HepG2 (cell line): ENCODE measurements around the gene ZMYND10. TPM values are rescaled to one million over a fixed set of nuclear protein-coding genes. Genes with fewer than 3 reads are reported as not detected.

Experiments used
- CCDC6 ChIP-seq: sonication (generic); formaldehyde crosslinking; IDR thresholded peaks from 2 replicates; pipeline ENCODE4 v1.8.1; 2022; ENCODE audit warnings: mild to moderate bottlenecking, missing genetic modification reagents, moderate library complexity
- ELF4 ChIP-seq: sonication (generic); formaldehyde crosslinking; IDR thresholded peaks from 2 replicates; pipeline ENCODE4 v1.5.0; 2020; ENCODE audit warnings: missing genetic modification reagents, mild to moderate bottlenecking, moderate library complexity, borderline replicate concordance
- ISX ChIP-seq: sonication (generic); formaldehyde crosslinking; conservative IDR thresholded peaks from 2 replicates; pipeline ENCODE4 v1.5.0; 2020; ENCODE audit warnings: missing genetic modification reagents
- NFRKB ChIP-seq: fragments of 450-650 bp; IDR thresholded peaks from 2 replicates; pipeline ENCODE4 v1.6.1; 2017
- PRPF4 ChIP-seq: fragments of 200-400 bp; formaldehyde crosslinking; IDR thresholded peaks from 2 replicates; pipeline ENCODE4 v1.6.1; 2016; ENCODE audit warnings: low read length, low read depth; ENCODE audit not compliant: poor library complexity, severe bottlenecking
- SALL2 ChIP-seq: sonication (generic); formaldehyde crosslinking; IDR thresholded peaks from 2 replicates; pipeline ENCODE4 v1.8.1; 2023; ENCODE audit warnings: mild to moderate bottlenecking, missing genetic modification reagents, inconsistent platforms
- SIX1 ChIP-seq: sonication (generic); formaldehyde crosslinking; IDR thresholded peaks from 2 replicates; pipeline ENCODE4 v1.4.0; 2020; ENCODE audit warnings: missing genetic modification reagents, borderline replicate concordance
- SRSF4 ChIP-seq: fragments of 200-400 bp; formaldehyde crosslinking; IDR thresholded peaks from one replicate; pipeline ENCODE4 v1.6.1; 2018; ENCODE audit warnings: mild to moderate bottlenecking, low read depth, low read length, moderate library complexity; ENCODE audit not compliant: poor library complexity, severe bottlenecking
- TBX2 ChIP-seq: sonication (generic); formaldehyde crosslinking; IDR thresholded peaks from 2 replicates; pipeline ENCODE4 v1.5.0; 2020; ENCODE audit warnings: missing genetic modification reagents, mild to moderate bottlenecking, borderline replicate concordance
- WIZ ChIP-seq: sonication (generic); formaldehyde crosslinking; IDR thresholded peaks from 2 replicates; pipeline ENCODE4 v1.5.1; 2020; ENCODE audit warnings: mild to moderate bottlenecking, missing genetic modification reagents
- ZNF75D ChIP-seq: sonication (generic); formaldehyde crosslinking; IDR thresholded peaks from 2 replicates; pipeline ENCODE4 v1.8.1; 2023; ENCODE audit warnings: missing genetic modification reagents, mild to moderate bottlenecking, borderline replicate concordance
- ZNF816 ChIP-seq: sonication (generic); formaldehyde crosslinking; IDR thresholded peaks from 2 replicates; pipeline ENCODE4 v1.8.0; 2022; ENCODE audit warnings: missing genetic modification reagents, mild to moderate bottlenecking, borderline replicate concordance
- polyA plus RNA-seq, 8 experiments: library from polyadenylated mRNA; depleted of rRNA in 3 of 8; stranded (reverse) in 7 of 8; unstranded in 1 of 8; fragments of >200 nt; fragmentation: Illumina TruSeq in 4 of 8; extraction: Trizol in 4 of 8; gene quantifications; 2 replicates each; pipeline versions ENCODE4 v1.2.1 to v1.2.3, GENCODE V29; 2011 to 2016; ENCODE audit warnings: low read depth in 4 of 8, missing spikeins in 1 of 8, mixed read lengths in 1 of 8; ENCODE audit not compliant: insufficient read depth in 1 of 8
- total RNA-seq, 5 experiments: library from RNA; depleted of rRNA; stranded (reverse); fragments of >200 nt; fragmentation: Illumina TruSeq; extraction: Trizol; gene quantifications; 2 replicates each; pipeline ENCODE4 v1.2.3, GENCODE V29; 2016; ENCODE audit warnings: low read depth in 1 of 5
- TF ChIP-seq, protein P1 (sequence below), 2 experiments: sonication (generic) in 1 of 2; formaldehyde crosslinking in 1 of 2; IDR thresholded peaks; 2 replicates each; pipeline versions ENCODE4 v1.4.0 to v1.6.1; 2016 to 2020; ENCODE audit warnings: borderline replicate concordance in 1 of 2, low read depth in 1 of 2, mild to moderate bottlenecking in 1 of 2, missing genetic modification reagents in 1 of 2
- TF ChIP-seq, protein P2 (sequence below): sonication (generic); formaldehyde crosslinking; IDR thresholded peaks from 2 replicates; pipeline ENCODE4 v1.9.0; 2021; ENCODE audit warnings: mild to moderate bottlenecking, missing genetic modification reagents
- TF ChIP-seq, protein P3 (sequence below): sonication (generic); formaldehyde crosslinking; conservative IDR thresholded peaks from 2 replicates; pipeline ENCODE4 v1.4.0; 2020; ENCODE audit warnings: missing genetic modification reagents

ZMYND10 gene
- total and polyA plus RNA-seq, 2 of the 13 experiments (the other 11 are each of a cell fraction or from before 2014, with no cell fraction given): 0.60 to 0.74 TPM

DNA sequence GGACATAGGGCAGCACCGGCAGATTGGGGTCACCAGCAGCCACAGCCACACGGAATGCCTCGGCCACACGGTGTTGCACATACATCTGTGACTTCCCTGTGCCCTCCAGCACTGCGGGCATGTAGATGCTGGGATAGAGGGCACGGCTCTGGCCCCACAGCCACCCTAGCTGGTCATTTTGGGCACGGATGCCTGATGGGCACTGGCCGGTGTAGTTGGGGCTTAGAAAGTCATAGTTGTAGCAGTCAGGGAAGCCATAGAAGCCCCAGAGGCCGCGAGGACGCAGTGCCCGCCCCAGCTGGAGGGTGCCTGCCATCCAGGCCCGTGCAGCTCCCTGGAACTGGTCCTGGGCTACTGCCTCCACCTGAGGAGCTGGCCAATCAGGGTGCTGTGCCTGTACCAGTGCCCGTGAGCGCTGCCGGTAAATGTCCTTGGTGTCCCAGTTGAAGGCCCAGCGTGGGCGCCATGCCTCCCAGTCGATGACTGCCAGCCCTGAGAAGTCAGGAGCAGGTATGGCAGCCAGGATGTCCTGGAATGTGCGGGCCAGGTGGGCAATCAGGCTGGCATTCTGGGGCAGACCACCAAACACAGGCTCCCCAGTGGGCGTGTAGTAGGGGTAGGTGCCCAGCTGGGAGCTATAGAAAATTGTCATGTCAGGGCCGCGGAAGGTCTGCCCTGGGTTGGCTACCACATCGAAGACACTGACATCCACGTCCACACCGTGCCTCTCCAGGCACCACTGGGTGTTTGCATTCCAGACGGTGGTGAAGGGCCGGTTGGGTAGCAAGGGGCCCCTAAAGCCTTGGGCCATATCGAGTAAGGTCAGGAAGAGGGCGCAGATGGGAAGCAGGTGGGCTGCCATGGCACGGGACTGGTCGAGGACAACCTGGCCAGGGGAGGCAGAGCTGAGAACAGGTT lies 43.2 kb downstream of the ZMYND10 start (continued):
- peak; percentile 75; the same call in 1 of the 2 replicates for TF ChIP-seq CCDC6 (CRISPR knock-in tag)
- TF ChIP-seq, protein P1, sequence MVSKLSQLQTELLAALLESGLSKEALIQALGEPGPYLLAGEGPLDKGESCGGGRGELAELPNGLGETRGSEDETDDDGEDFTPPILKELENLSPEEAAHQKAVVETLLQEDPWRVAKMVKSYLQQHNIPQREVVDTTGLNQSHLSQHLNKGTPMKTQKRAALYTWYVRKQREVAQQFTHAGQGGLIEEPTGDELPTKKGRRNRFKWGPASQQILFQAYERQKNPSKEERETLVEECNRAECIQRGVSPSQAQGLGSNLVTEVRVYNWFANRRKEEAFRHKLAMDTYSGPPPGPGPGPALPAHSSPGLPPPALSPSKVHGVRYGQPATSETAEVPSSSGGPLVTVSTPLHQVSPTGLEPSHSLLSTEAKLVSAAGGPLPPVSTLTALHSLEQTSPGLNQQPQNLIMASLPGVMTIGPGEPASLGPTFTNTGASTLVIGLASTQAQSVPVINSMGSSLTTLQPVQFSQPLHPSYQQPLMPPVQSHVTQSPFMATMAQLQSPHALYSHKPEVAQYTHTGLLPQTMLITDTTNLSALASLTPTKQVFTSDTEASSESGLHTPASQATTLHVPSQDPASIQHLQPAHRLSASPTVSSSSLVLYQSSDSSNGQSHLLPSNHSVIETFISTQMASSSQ (IDR thresholded peaks at IDR 0.05; ENCODE audit: low read depth): no peak
- TF ChIP-seq, protein P1 (CRISPR knock-in tag; IDR thresholded peaks at IDR 0.05; ENCODE audit: borderline replicate concordance): no peak
- no peak for TF ChIP-seq SIX1 (CRISPR knock-in tag)
- no peak for TF ChIP-seq ZNF75D (CRISPR knock-in tag)
- peak; percentile 13; the same call in 1 of the 2 replicates for TF ChIP-seq SALL2
- no peak for TF ChIP-seq PRPF4
- peak; percentile 15; the same call in 1 of the 2 replicates for TF ChIP-seq ELF4 (CRISPR knock-in tag)
- TF ChIP-seq, protein P2, sequence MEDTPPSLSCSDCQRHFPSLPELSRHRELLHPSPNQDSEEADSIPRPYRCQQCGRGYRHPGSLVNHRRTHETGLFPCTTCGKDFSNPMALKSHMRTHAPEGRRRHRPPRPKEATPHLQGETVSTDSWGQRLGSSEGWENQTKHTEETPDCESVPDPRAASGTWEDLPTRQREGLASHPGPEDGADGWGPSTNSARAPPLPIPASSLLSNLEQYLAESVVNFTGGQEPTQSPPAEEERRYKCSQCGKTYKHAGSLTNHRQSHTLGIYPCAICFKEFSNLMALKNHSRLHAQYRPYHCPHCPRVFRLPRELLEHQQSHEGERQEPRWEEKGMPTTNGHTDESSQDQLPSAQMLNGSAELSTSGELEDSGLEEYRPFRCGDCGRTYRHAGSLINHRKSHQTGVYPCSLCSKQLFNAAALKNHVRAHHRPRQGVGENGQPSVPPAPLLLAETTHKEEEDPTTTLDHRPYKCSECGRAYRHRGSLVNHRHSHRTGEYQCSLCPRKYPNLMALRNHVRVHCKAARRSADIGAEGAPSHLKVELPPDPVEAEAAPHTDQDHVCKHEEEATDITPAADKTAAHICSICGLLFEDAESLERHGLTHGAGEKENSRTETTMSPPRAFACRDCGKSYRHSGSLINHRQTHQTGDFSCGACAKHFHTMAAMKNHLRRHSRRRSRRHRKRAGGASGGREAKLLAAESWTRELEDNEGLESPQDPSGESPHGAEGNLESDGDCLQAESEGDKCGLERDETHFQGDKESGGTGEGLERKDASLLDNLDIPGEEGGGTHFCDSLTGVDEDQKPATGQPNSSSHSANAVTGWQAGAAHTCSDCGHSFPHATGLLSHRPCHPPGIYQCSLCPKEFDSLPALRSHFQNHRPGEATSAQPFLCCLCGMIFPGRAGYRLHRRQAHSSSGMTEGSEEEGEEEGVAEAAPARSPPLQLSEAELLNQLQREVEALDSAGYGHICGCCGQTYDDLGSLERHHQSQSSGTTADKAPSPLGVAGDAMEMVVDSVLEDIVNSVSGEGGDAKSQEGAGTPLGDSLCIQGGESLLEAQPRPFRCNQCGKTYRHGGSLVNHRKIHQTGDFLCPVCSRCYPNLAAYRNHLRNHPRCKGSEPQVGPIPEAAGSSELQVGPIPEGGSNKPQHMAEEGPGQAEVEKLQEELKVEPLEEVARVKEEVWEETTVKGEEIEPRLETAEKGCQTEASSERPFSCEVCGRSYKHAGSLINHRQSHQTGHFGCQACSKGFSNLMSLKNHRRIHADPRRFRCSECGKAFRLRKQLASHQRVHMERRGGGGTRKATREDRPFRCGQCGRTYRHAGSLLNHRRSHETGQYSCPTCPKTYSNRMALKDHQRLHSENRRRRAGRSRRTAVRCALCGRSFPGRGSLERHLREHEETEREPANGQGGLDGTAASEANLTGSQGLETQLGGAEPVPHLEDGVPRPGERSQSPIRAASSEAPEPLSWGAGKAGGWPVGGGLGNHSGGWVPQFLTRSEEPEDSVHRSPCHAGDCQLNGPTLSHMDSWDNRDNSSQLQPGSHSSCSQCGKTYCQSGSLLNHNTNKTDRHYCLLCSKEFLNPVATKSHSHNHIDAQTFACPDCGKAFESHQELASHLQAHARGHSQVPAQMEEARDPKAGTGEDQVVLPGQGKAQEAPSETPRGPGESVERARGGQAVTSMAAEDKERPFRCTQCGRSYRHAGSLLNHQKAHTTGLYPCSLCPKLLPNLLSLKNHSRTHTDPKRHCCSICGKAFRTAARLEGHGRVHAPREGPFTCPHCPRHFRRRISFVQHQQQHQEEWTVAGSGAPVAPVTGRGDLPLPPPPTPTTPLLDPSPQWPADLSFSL (CRISPR knock-in tag): no peak
- TF ChIP-seq, protein P3, sequence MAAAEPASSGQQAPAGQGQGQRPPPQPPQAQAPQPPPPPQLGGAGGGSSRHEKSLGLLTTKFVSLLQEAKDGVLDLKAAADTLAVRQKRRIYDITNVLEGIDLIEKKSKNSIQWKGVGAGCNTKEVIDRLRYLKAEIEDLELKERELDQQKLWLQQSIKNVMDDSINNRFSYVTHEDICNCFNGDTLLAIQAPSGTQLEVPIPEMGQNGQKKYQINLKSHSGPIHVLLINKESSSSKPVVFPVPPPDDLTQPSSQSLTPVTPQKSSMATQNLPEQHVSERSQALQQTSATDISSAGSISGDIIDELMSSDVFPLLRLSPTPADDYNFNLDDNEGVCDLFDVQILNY (CRISPR knock-in tag): no peak
- no peak for TF ChIP-seq WIZ (CRISPR knock-in tag)
- TF ChIP-seq ZNF816 (CRISPR knock-in tag): no peak
- TF ChIP-seq NFRKB: no peak
- peak; percentile 1; the same call in 1 of the 2 replicates for TF ChIP-seq TBX2 (CRISPR knock-in tag)
- no peak for TF ChIP-seq ISX (CRISPR knock-in tag)
- TF ChIP-seq SRSF4: no peak
